Measurements from ENCODE around the gene DNM2.

DNM2 gene

GRCh38 chr19:10828981-10829821 lies 111.3 kb downstream of the DNM2 start (continued):
- TF ChIP-seq, protein P1, sequence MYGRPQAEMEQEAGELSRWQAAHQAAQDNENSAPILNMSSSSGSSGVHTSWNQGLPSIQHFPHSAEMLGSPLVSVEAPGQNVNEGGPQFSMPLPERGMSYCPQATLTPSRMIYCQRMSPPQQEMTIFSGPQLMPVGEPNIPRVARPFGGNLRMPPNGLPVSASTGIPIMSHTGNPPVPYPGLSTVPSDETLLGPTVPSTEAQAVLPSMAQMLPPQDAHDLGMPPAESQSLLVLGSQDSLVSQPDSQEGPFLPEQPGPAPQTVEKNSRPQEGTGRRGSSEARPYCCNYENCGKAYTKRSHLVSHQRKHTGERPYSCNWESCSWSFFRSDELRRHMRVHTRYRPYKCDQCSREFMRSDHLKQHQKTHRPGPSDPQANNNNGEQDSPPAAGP (tag by site-specific recombination; IDR thresholded peaks at IDR 0.05): 0 out of 2 replicates have a peak, but pooled peaks have one; percentile 26
- no peak for TF ChIP-seq GLI2 (tag by site-specific recombination; IDR thresholded peaks at IDR 0.05; ENCODE audit: borderline replicate concordance, low read depth)
- TF ChIP-seq ZIC2 (tag by site-specific recombination; IDR thresholded peaks at IDR 0.05): peak; percentile 79
- no peak for TF ChIP-seq KLF16 (tag by site-specific recombination; IDR thresholded peaks at IDR 0.05)
- no peak for TF ChIP-seq ZNF202 (tag by site-specific recombination; IDR thresholded peaks at IDR 0.05; ENCODE audit: borderline replicate concordance)
- no peak for TF ChIP-seq ZNF658 (tag by site-specific recombination; IDR thresholded peaks at IDR 0.05)
- no peak for TF ChIP-seq ZFP69B (tag by site-specific recombination; IDR thresholded peaks at IDR 0.05)
- TF ChIP-seq, protein P2, sequence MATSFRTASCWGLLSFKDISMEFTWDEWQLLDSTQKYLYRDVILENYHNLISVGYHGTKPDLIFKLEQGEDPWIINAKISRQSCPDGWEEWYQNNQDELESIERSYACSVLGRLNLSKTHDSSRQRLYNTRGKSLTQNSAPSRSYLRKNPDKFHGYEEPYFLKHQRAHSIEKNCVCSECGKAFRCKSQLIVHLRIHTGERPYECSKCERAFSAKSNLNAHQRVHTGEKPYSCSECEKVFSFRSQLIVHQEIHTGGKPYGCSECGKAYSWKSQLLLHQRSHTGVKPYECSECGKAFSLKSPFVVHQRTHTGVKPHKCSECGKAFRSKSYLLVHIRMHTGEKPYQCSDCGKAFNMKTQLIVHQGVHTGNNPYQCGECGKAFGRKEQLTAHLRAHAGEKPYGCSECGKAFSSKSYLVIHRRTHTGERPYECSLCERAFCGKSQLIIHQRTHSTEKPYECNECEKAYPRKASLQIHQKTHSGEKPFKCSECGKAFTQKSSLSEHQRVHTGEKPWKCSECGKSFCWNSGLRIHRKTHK (tag by site-specific recombination; IDR thresholded peaks at IDR 0.05): no peak
- no peak for TF ChIP-seq ZNF23 (tag by site-specific recombination; IDR thresholded peaks at IDR 0.05; ENCODE audit: borderline replicate concordance)
- TF ChIP-seq, protein P3, sequence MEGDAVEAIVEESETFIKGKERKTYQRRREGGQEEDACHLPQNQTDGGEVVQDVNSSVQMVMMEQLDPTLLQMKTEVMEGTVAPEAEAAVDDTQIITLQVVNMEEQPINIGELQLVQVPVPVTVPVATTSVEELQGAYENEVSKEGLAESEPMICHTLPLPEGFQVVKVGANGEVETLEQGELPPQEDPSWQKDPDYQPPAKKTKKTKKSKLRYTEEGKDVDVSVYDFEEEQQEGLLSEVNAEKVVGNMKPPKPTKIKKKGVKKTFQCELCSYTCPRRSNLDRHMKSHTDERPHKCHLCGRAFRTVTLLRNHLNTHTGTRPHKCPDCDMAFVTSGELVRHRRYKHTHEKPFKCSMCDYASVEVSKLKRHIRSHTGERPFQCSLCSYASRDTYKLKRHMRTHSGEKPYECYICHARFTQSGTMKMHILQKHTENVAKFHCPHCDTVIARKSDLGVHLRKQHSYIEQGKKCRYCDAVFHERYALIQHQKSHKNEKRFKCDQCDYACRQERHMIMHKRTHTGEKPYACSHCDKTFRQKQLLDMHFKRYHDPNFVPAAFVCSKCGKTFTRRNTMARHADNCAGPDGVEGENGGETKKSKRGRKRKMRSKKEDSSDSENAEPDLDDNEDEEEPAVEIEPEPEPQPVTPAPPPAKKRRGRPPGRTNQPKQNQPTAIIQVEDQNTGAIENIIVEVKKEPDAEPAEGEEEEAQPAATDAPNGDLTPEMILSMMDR (tag by site-specific recombination; IDR thresholded peaks at IDR 0.05): peak; percentile 8; the same call in 1 of the 2 replicates
- TF ChIP-seq ZNF423 (tag by site-specific recombination; IDR thresholded peaks at IDR 0.05): no peak
- no peak for TF ChIP-seq ZNF76 (tag by site-specific recombination; IDR thresholded peaks at IDR 0.05; ENCODE audit: borderline replicate concordance, low read depth)
- TF ChIP-seq PRDM10 (tag by site-specific recombination; IDR thresholded peaks at IDR 0.05): peak; percentile 40; the same call in 1 of the 2 replicates

DNA sequence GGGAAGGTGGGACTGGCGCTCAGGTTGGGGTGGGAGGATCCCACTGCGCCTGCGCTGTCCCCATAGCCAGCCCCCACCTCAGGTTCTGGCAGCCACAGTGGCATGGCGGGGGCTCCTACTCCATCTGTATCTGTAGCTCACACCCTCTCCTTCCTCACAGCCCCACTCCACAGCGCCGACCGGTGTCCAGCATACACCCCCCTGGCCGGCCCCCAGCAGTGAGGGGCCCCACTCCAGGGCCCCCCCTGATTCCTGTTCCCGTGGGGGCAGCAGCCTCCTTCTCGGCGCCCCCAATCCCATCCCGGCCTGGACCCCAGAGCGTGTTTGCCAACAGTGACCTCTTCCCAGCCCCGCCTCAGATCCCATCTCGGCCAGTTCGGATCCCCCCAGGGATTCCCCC lies 112.1 kb downstream of the DNM2 start:
- H3K27ac ChIP-seq (ENCODE audit: extremely low read depth, low read depth, low read length): no peak overlapping the region
- H3K4me3 ChIP-seq (ENCODE audit: low read depth, low read length): no peak overlapping the region
- H3K9me3 ChIP-seq (ENCODE audit: control insufficient read depth, insufficient read depth, low read depth, low read length): no peaks in the 10 kb centered on the region
- peaks cover 9 to 78% of the 10 kb centered on the region in 2 experiments; a peak in 2 of 3 replicates for H3K36me3 ChIP-seq (ENCODE audit: control insufficient read depth in 2 of 2, insufficient read depth in 1 of 2, low read length in 2 of 2)
- CTCF ChIA-PET: interaction anchor here (0.5 to 2.5 kb wide), 4 partner anchors 22 to 122 kb away, joined by 3 to 13 read pairs (median 4); partner anchors contain the start of gene DNM2
- POLR2A ChIA-PET: interaction anchor here (1.1 kb wide), 1 partner anchor 112 kb away, joined by 4 read pairs; the partner anchor contains the start of gene DNM2
- no peaks in the 10 kb centered on the region for H3K4me1 ChIP-seq (ENCODE audit: control insufficient read depth, insufficient read depth, low read length)
- TF ChIP-seq ZNF560 (tag by site-specific recombination; IDR thresholded peaks at IDR 0.05; ENCODE audit: borderline replicate concordance): no peak
- TF ChIP-seq YY1 (tag by site-specific recombination; IDR thresholded peaks at IDR 0.05): no peak
- TF ChIP-seq ZNF184 (tag by site-specific recombination; IDR thresholded peaks at IDR 0.05): no peak
- TF ChIP-seq ZNF660 (tag by site-specific recombination; IDR thresholded peaks at IDR 0.05): no peak
- TF ChIP-seq ZNF391 (tag by site-specific recombination; IDR thresholded peaks at IDR 0.05; ENCODE audit: borderline replicate concordance, low read depth): no peak
- TF ChIP-seq ZNF785 (tag by site-specific recombination; IDR thresholded peaks at IDR 0.05): no peak
- TF ChIP-seq, protein P4, sequence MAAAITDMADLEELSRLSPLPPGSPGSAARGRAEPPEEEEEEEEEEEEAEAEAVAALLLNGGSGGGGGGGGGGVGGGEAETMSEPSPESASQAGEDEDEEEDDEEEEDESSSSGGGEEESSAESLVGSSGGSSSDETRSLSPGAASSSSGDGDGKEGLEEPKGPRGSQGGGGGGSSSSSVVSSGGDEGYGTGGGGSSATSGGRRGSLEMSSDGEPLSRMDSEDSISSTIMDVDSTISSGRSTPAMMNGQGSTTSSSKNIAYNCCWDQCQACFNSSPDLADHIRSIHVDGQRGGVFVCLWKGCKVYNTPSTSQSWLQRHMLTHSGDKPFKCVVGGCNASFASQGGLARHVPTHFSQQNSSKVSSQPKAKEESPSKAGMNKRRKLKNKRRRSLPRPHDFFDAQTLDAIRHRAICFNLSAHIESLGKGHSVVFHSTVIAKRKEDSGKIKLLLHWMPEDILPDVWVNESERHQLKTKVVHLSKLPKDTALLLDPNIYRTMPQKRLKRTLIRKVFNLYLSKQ (tag by site-specific recombination; IDR thresholded peaks at IDR 0.05; ENCODE audit: borderline replicate concordance): no peak
- peak; percentile 22; the same call in 1 of the 2 replicates for TF ChIP-seq PATZ1 (tag by site-specific recombination; IDR thresholded peaks at IDR 0.05)
- TF ChIP-seq GLIS2 (tag by site-specific recombination; IDR thresholded peaks at IDR 0.05): peak; percentile 39; the same call in 1 of the 2 replicates
